Measurements from ENCODE around the gene STK10.

The STK10 gene

DNA sequence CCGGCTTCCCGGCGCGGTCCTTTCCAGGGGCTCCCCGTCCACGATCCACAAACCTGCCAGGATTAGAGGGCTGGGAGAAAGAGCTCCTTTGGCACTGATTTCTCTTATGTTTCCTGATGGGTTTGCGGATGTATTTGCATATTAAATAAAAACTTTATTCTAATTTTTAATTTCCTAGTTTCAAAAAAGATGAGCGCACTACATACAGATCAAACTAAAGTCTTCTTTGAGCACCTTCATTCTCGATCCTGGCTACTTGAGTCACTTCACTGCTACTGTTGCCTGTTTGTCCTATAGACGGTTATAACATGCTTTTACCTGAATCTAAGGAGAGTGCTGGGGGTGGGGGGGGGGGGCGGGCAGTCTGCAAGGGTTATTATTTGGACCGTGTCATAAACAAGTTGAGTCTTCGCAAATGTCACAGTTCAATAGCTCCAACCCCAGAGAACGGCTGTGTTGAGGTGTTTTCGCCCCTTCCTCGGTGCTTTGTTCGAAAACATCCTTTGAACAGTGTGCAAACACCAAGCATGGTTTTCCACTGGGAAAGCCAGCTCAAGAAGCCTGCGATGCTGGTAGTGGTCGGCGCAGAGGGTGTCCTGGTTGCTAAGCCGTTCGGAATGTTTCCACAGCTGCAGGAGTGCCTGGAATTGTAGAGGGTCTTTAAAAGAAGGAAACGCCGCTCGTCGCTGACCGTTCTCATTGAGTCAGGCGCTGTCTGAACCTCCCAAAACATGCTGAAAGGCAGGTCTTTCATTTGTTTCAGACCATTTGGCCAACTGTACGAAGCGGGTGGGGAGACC, 1.1 kb upstream of the STK10 start:
- DNase-seq, result no peak

DNA sequence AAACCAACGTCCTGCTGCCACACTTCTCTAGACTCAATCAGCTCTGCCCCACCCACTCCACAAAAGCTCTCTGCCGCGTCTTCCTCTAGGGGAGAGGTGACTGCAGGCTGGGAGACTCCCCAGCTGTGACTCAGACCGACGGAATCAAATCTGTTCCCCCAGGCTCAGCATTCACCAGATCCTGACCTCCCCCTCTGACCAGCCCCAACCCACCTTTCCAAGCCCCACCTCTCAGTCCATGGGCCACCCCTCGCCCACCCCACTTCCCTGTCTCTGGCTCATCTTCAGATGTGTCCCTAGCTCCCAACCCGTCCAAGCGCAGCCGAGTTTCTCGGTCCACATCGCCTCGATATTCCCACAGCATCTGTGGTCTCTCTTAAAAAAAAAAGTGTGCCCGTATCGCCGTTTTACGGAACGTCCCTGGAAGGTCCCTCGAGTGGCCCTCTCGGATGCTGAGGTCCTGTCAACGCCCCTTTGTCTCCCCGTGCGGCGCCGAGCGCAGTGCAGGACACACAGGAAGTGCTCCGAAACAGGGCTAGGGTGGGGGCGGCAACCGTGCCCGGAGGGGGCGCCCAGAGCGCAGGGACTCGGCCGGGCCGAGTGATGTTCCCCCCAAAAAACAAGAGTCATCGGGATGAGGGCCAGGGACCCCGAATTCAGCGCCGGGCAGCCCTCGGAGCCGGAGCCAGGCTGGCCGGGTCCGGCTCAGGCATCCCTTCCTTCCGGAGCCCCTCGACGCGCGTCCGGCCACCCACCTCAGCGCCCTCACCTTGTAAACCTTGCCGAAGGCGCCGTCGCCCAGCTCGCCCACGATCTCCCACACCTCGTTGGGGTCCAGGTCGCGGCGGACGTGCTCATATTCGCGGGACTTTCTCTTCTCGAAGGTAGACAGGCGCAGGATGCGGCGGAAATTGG, 649 bp downstream of the STK10 start:
- peak; percentile 68 for DNase-seq

DNA sequence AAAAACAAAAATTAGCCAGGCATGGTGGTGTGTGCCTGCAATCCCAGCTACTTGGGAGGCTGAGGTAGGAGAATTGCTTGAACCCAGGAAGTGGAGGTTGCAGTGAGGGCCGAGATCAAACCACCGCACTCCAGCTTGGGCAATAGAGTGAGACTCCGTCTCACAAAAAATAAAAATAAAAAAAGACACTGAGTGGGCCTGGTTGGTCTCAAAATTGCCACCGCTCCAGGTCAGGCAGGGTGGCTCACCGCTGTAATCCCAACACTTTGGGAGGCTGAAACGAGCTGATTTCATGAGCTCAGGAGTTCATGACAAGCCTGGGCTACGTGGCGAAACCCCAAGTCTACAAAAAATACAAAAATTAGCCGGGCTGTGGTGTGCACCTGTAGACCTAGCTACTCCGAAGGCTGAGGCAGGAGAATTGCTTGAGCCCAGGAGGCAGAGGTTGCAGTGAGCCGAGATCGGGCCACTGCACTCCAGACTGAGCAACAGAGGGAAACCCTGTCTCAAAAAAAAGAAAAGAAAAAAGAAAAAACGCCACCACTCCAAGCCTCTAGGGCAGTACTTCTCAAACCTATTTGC, 1.8 kb downstream of the STK10 start:
- no peak for DNase-seq

DNA sequence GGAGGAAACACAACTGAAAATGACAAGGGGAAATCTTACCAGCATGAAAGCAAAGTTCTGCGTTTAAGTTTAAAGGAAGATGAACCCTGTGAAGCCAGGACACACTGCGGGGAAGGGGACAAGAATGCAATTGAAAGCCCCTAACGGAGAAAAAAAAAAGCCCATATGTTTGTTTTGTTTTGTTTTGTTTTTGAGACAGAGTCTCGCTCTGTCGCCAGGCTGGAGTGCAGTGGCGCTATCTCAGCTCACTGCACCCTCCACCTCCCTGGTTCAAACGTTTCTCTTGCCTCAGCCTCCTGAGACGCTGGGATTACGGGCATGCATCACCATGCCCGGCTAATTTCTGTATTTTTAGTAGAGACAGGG, 2.9 kb downstream of the STK10 start:
- DNase-seq, result no peak

DNA sequence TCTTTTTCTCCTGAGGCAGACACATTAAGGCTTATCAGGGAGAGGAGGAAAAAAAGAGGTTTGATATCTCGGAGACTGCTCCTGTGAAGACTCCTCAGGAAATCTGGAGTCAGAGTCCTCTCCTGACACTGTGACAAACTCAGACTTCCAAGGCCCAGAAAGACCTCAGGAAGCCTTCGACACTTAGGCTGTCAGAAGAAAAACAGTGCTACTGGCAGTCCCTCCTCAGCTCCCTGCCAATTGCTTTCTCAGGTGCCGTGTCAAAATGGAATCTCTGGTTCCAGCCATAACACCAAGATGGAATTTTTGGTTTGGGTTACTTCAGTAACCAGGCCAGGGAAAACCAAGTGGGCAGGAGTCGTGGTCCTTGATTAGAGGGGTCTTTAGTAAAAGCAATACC, 4.1 kb downstream of the STK10 start:
- no peak for DNase-seq

DNA sequence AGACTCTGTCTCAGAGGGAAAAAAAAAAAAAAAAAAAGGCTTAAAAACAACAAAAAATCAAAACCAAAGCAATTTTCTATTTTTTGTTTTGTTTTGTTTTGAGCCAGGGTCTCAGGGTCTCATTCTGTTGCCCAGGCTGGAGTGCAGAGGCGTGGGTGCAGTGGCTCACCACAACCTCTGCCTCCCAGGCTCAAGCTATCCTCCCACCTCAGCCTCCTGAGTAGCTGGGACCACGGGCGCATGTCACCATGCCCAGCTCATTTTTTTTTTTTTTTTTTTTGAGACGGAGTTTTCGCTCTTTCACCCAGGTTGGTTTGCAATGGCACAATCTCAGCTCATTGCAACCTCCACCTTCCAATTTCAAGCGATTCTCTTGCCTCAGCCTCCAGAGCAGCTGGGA, 5.7 kb downstream of the STK10 start:
- no peak for DNase-seq

DNA sequence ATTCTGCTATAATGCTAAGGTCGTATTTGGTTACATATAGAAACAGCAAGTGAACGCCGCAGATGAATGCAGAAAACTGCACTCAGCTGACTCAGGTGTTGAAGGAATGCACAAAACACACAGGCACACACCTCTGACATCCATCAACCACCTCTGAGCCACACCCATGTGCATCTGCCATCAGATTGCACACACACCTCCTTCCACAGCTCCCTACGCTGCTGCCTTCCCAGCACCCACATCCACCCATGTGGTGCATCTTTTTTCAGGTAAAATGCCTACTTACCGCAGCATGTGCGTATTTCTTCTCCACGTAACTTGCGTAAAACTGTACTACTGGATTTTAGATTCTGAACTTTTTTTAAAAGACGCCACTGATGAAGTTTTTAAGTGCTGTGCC, 7.1 kb downstream of the STK10 start:
- DNase-seq, result no peak

DNA sequence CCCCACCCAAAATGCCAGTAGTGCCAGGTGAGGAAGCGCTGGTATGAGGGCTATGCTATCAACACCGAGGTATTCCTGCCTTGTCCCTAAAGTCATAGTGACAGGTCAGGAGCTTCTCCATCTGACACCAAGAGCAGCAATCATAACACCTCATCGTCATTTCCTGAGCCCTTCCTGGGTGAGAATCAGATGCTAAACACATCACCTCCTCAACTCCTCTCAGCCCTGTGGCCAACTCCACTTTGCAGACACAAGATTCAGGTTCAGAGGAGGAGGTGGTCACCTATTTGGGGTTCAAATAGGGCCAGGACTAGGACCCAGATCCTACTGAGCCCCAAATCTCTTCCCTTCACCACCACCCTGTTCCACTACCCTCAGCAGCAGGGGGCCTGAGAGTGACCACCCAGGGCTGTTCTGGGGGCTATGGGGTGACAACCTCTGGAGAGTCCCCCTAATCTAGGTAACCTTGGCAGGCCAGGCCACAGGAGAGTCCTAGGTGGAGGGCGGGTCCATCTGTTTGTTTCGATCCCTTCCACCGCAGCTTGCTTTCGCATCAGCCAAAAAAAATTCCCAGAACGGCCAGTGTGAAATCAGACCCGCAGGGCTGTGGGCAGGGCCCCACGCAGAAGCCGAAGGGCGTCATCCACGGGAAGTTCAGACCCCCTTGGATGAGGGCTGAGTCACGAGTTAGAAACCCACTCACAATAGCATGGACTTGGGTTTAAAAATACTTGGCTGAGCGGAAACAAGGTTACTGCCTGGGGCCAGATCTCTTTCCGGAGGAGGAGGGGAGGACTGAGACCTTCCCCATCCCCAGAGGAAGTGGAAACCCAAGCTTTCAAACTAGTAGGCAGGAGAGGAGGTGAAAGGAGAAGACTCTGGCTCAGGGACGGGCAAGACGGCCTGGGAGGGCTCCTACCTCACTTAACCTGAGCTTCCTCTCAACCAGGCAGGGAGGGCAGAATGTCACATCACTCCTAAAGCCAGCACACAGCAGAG, 8.7 kb downstream of the STK10 start:
- peak; percentile 54 for DNase-seq

DNA sequence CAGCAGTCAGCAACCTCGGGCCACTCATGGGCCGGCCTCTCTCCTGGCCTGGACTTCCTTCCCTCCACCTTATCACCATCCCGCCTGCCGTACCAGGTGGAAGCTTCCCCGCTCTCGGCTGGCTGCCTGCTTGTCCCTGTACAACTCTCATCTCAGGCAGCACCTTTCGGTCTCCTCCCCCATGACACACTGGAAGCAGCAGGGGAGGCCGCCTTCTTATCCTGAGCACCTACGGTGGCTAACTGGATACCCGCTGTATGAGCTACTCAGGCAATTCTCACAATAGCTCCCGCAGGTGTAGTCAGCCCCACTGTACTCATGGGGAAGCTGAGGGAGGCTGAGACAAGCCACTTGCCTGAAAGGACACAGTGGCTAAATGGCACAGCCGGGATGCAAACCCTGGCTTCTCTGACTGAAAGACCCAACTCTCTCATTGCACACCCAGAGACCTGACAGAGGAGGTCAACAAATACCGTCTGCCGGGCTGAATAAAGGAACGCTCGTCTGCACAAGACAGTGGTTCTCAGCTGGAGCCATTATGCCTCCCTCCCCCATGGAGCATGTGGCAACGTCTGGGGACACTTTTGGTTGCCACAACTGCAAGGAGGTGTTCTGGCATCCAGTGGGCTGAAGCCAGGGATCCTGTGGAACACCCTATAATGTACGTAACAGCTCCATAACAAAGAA, 9.6 kb downstream of the STK10 start:
- no peak for DNase-seq

DNA sequence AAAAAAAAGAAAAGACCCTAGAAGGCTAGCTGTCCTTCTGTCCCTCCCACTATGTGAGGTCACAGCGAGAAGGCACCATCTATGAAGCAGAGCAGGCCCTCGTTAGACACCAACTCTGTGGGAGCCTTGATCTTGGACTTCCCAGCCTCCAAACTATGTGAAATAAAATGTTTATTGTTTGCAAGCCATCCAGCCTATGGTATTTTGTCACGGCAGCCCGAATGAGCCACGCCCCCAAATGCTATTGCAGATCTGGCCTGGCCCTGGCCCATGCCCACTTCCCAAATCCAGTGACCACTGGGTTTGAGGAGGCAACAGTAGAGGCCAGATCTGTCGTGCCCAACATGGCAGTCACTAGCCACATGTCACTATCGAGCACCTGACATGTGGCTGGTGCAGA, 10.8 kb downstream of the STK10 start:
- DNase-seq, result no peak

DNA sequence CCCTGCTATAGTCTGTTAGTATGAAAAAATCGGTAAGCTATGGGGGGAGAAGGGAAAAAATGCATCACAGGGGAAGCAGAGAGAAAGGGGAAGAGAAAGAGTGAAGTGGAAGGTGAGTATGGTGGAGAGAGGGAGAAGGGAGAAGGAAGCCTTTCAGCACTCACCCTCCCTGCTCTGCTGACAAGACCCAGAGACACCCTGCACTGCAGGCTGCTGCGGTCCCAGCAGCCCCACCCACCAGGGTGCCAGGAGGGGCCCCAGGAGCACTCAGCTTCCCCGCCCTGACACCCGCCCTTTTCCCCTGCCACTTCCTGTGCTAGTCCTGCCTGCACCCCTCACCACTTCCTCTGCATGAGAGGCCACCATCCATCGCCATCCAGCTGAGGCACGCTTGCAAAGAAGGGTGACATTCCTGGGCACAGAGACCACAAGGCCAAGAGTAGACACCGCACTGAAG, 12.7 kb downstream of the STK10 start:
- DNase-seq, result peak; percentile 95

DNA sequence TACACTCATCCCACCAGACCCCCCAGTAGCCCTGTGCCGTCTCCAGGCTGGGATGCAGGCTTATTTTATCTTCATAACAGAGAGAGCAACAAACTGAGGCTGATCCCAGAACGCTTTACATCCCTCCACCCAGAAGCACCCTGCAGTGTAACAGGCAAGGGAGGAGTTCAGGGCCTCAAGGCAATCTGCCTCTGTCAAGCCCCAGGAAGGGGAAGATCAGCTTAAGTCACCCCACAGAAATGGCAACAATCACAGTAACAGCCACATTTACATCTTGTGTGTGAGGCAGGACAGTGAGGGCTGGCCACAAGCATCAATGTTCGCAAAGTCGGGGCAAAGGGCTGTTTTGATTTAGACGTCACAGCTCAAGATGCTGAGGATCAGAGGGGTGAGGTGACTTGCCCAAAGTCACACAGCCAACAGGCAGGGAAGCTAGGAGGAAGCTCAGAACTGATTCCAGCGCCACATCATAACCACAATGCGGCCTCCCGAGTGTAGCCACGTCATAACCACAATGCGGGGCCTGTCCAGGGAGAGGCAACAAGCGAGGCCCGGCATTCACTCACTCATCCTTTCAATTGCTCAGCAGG, 14.4 kb downstream of the STK10 start:
- DNase-seq, result peak; percentile 61

DNA sequence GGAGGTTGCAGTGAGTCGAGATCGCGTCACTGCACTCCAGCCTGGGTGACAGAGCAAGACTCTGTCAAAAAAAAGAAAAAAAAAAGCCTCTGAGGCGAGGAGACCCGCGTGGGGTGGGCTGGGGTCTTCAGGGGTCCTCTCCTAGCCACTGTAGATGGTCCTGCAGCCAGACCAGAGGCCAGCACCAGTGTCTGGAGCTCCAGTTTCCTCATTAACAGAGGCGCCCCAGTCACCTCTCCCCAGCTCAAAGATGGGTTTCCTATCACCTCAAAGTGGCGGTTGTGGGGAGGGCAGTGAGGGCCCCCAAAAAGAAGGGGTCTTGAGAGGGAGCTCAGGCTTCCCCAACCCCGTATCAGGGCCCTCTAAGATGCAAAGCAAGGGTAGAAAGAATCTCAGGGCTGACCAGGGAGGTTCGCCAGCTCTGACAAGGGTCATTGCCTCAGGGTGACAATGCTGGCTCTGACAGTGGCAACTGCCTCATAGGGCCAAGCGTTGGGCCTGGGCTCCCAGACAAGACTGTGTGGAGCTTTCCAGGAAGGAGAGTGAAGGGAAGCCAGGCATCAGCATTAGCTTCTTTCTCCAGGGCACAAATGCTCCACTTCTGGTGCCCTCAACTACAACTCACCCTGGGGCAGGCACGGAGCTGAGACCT, 15.0 kb downstream of the STK10 start:
- no peak for DNase-seq

DNA sequence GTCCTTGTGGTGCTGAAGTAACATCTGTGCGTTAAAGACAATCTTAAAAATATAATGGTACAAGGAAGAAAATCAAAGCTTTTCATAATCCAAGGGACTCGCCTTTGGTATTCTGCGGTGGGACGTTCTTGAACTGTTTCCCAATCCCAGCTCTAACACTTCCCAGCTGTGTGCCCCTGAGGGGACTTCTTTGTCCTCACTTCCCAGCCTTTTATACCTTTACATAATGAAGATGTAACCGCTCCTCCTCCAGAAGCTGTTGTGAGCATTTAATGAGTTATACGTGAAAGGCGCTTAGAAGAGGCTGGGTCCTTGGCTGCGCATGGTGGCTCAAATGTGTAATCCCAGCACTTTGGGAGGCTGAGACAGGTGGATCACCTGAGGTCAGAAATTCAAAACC, 16.9 kb downstream of the STK10 start:
- no peak for DNase-seq

DNA sequence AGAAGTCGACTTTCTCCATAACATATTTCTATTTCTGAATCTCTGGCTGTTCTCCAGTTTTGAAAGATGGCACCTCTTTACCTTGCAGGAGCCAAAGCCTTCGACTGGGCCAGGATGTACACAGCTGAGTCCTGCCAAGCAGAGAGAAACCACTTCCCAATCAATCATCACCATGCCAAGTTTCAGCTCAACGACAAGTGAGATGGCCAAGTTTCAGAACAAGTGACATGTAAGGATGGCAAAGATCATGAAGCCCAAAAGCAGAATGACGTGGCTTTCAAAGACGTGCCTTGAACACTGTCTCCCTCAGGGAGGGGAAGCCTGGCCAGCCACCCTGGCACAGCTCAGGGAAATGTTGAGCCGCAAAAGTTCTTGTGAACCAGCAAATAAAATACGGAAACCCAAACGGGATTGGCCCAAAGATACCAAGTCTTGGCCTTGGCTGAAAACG, 17.7 kb downstream of the STK10 start:
- DNase-seq, result no peak

DNA sequence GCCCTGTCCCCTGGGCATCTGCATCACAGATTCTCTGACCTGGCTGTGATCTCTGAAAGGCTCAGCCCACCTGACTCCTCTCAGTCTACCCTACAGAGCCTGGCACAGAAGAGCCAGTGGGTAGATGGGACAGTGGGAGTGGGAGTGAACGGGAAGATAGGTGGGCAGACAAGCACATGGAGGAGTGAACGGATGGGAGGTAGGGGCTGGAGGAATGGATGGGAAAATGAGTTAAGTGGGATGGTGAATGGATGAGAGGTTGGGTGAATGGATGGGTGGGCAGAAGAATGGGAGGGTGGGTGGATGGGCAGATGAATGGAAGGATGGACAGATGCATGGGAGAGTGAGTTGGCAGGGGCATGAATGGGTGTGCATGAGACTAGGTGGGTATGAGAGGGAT, 18.8 kb downstream of the STK10 start:
- no peak for DNase-seq

DNA sequence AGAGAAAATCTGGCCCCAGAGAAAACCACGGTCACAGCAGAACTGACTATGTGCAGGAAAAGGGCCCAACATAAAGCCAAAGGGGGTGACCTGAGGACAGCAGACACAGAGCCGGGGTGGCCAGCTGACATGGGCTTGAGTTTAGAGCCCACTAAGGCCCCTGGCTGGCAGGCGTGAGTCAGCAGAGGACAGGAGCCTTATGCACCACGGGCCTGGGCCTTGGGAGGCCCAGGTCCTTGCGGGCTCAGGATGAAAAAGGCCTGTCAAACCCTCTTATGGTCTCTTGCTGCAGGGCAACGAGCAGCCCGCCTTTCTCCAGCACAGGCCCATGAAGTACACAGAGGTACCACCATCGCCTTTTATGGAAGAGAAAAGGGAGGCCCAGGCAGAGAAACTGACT, 19.7 kb downstream of the STK10 start:
- DNase-seq, result no peak

DNA sequence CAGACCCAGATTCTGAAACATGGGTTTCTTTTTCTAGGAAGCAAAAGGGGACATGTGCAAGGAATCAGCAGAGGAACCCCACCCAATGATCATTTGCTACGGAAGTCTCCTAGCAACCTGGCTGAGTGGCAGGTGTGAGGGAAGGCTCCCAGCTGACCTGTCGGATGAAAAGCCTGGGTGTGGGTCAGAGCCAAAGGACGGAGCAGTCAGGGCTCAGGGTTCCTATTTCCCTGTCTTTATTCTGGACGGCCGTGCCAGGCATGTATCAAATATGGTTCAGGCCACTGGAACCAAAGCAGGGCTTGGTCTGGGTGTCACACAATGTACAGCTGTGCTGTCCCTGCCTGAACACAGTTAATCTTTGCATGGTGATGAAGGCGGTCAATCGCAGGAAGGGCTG, 20.1 kb downstream of the STK10 start:
- no peak for DNase-seq

DNA sequence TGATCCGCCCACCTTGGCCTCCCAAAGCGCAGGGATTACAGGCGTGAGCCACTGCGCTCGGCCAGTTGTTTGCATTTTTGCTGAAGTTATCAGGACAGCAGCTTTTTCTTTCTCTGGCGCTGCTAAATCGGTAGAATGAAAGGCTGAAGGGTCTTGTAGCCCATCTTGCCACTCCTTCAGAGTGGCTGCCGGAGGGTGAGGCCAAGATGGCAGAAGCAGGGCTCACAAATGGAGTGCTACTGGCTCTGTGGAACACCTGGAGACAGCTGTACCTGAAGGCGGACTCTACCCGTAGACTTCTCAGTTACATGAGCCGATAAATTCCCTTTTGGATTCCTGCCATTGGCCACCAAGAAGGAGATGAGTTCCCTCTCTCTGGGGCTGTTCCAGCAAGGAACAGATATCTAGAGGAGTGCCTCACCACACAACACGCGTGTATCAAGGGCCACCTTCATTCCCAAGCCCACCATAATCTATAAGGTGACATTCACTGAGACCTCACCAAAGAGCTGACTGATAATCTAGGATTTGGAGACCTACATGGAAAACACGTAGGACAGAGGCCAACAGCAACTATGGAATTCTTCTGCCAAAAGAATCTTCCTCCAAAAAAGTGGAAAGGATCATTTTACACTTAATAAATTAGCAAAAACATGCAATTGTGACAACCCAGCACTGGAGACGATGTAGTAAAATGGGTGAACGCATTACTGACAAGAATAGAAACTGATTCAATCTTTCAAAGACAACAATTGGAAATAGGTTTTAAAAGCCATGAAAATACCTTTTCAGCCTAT, 21.8 kb downstream of the STK10 start:
- no peak for DNase-seq

DNA sequence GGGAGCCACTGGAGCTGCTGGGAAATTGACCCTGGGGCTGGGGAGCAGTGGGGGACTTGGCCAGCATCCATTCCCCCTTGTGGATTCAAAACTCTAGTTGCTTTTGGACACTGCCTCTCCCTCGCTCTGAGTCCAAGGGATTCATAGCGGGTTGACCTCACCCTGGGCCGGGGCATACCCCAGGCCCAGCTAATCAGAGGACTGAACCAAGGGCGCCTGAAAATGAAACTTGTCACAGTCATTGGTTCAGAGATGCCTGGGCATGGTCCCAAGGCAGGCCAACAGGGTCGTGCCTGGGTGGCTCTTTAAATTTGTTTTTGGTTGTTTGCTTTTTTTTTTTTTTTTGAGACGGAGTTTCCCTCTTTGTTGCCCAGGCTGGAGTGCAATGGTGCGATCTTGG, 22.6 kb downstream of the STK10 start:
- no peak for DNase-seq

All from activated gamma-delta T cell treated with Interleukin-2 at 50 U/mL for 16 hours (primary cell).